Measurements from ENCODE around the gene IL1RN. TPM values are rescaled to one million over a fixed set of nuclear protein-coding genes. Genes with fewer than 3 reads are reported as not detected.

The IL1RN gene
- total and polyA plus RNA-seq, 2 of the 13 experiments (the other 11 are each of a cell fraction or from before 2014, with no cell fraction given): 21.2 to 101 TPM

DNA sequence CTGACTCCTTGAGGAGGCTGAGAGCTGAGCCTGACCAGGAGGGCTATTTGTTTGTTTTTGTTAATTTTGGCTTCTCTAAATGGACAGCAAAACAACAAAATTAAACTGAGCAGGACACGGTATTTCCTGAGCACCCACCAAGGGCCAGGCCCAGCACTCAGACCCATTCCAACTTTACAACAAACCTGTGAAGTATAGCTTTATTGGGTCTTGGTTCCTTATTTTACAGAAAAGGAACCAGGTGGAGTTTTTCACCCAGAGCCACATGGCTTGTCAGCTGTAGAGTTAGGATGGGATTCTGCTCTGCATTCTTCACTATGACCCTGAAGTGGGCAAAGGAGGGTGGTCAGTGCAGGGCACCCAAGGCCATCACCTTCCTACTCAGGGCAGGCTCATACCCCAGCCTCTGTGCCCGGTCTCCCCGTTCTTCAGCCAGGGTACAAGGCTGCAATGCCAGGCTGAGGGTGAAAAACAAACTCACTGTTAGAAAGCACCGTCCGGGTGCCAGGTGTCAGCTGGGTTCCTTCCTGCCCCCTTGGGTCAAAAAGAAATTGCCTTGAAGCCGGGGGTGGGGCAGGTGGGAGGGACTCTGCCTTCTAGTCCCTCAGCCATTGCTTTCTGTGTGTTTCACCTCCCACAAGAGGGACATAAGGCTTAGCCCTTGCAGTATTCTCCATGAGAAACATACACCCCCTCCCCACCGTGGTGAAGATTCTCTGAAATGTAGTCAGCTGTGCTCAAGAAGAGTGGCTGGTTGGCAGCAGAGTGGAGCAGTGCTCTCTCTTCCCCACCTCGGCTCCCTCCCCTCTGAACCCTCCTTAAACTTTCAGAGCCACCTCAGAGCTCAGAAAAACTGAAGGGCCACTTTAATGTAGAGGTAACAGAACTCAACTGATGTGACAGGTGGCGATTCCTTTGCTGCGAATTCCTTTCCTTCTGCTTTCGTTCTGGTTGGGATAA, 48.6 kb downstream of the IL1RN start:
- no peaks in the 10 kb centered on the region for H3K79me2 ChIP-seq (ENCODE audit: insufficient read depth, low read length)
- no peak overlapping the region for H3K4me3 ChIP-seq (replicated peaks in 1 of 3; ENCODE audit: insufficient read depth in 1 of 3, low read depth in 2 of 3, low read length in 3 of 3)
- H3K27ac ChIP-seq (ENCODE audit: extremely low read length, insufficient read depth, low read length): no peak overlapping the region
- in situ Hi-C loops (cut with HindIII; ENCODE audit: extremely low pct_ligation_motif_present, low pct_unique_long_range_greater_than_20kb) (no loop called here), intact Hi-C loops (cut with micrococcal nuclease; ENCODE audit: unreplicated experiment) (no loop called here)
- ChIA-PET CTCF (ENCODE audit: low intra/inter-chr PET ratio, low total read pairs) (interaction anchor here (1.1 kb wide), 1 partner anchor 39 kb away, joined by 3 read pairs; no protein-coding TSS in a partner anchor), POLR2A (interaction anchor here (1.1 to 5.2 kb wide), 5 partner anchors 9 to 37 kb away, joined by 4 to 36 read pairs (median 26); no protein-coding TSS in a partner anchor)
- H3K9me3 ChIP-seq (ENCODE audit: low read length): no peaks in the 10 kb centered on the region
- peaks cover 0 to 4% of the 10 kb centered on the region in 2 experiments; a peak in 2 of 5 replicates for H3K27me3 ChIP-seq (ENCODE audit: control insufficient read depth in 1 of 2, insufficient read depth in 2 of 2, low read length in 2 of 2)
- peak overlapping the region; percentile 63; the same call in 1 of the 2 replicates for H3K4me2 ChIP-seq (ENCODE audit: low read depth, low read length)
- no peaks in the 10 kb centered on the region for H3K36me3 ChIP-seq (replicated peaks in 1 of 2; ENCODE audit: control insufficient read depth in 1 of 2, insufficient read depth in 2 of 2, low read length in 2 of 2)
- no peaks in the 10 kb centered on the region for H4K20me1 ChIP-seq (ENCODE audit: insufficient read depth, low read length)
- TF ChIP-seq HDAC1 (CRISPR knock-in tag; IDR thresholded peaks at IDR 0.05) (0 out of 2 replicates have a peak, but pooled peaks have one; percentile 2), KDM6A (CRISPR knock-in tag; IDR thresholded peaks at IDR 0.05; ENCODE audit: low read depth) (no peak), ZBTB7B (CRISPR knock-in tag; IDR thresholded peaks at IDR 0.05) (0 out of 2 replicates have a peak, but pooled peaks have one; percentile 24), GFI1 (CRISPR knock-in tag; IDR thresholded peaks at IDR 0.05; ENCODE audit: borderline replicate concordance) (no peak)
- TF ChIP-seq, protein P1, sequence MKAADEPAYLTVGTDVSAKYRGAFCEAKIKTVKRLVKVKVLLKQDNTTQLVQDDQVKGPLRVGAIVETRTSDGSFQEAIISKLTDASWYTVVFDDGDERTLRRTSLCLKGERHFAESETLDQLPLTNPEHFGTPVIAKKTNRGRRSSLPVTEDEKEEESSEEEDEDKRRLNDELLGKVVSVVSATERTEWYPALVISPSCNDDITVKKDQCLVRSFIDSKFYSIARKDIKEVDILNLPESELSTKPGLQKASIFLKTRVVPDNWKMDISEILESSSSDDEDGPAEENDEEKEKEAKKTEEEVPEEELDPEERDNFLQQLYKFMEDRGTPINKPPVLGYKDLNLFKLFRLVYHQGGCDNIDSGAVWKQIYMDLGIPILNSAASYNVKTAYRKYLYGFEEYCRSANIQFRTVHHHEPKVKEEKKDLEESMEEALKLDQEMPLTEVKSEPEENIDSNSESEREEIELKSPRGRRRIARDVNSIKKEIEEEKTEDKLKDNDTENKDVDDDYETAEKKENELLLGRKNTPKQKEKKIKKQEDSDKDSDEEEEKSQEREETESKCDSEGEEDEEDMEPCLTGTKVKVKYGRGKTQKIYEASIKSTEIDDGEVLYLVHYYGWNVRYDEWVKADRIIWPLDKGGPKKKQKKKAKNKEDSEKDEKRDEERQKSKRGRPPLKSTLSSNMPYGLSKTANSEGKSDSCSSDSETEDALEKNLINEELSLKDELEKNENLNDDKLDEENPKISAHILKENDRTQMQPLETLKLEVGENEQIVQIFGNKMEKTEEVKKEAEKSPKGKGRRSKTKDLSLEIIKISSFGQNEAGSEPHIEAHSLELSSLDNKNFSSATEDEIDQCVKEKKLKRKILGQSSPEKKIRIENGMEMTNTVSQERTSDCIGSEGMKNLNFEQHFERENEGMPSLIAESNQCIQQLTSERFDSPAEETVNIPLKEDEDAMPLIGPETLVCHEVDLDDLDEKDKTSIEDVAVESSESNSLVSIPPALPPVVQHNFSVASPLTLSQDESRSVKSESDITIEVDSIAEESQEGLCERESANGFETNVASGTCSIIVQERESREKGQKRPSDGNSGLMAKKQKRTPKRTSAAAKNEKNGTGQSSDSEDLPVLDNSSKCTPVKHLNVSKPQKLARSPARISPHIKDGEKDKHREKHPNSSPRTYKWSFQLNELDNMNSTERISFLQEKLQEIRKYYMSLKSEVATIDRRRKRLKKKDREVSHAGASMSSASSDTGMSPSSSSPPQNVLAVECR (CRISPR knock-in tag; IDR thresholded peaks at IDR 0.05; ENCODE audit: borderline replicate concordance): 0 out of 2 replicates have a peak, but pooled peaks have one; percentile 20
- H2AFZ ChIP-seq (ENCODE audit: low read length): no peak overlapping the region
- FAIRE-seq (no peak), ATAC-seq (no peak), DNase-seq (ENCODE audit: low spot score) (no peak)
- WGBS (ENCODE audit: low lambda C conversion rate): 66% methylated on average over 11 of the region's 11 CpGs
- H3K9ac ChIP-seq (ENCODE audit: insufficient read depth, low read depth, low read length): peak overlapping the region; percentile 48; the same call in 1 of the 2 replicates
- H3K4me1 ChIP-seq (ENCODE audit: insufficient read depth, low read length): peaks cover 75% of the 10 kb centered on the region
- TSS peak; percentile 38 for BruUV-seq (replicated peaks)
